ENCODE measurements around the gene SLC13A4. TPM values are rescaled to one million over a fixed set of nuclear protein-coding genes. Genes with fewer than 3 reads are reported as not detected.

Gene SLC13A4
- total and polyA plus RNA-seq, 2 donors (not counting 3 experiments of a cell fraction or from before 2014, with no cell fraction given) = not detected

- H3K9me1 ChIP-seq (replicated peaks; ENCODE audit: control insufficient read depth, extremely low read depth, insufficient read depth, low read length) = no peaks in the 10 kb centered on the region
- H3K9ac ChIP-seq (replicated peaks; ENCODE audit: extremely low read depth, insufficient read depth, low read length) = no peak overlapping the region
- H4K20me1 ChIP-seq (replicated peaks; ENCODE audit: control insufficient read depth, extremely low read depth, insufficient read depth, low read length) = no peaks in the 10 kb centered on the region
- TF ChIP-seq GATA2 (IDR thresholded peaks at IDR 0.05; ENCODE audit: insufficient read depth, insufficient read length, low read depth, low read length) = no peak
- TF ChIP-seq EZH2 (IDR thresholded peaks at IDR 0.05; ENCODE audit: borderline replicate concordance, low read depth, low read length, severe bottlenecking) = no peak
- TF ChIP-seq POLR2AphosphoS5 (IDR thresholded peaks at IDR 0.05; ENCODE audit: insufficient read depth, low read depth, low read length) = no peak
- TF ChIP-seq MYC (IDR thresholded peaks at IDR 0.05; ENCODE audit: low read depth, low read length) = no peak
- TF ChIP-seq JUN (IDR thresholded peaks at IDR 0.05; ENCODE audit: borderline replicate concordance, insufficient read depth, insufficient read length, low read depth) = no peak
- peaks cover 7% of the 10 kb centered on the region for H3K4me1 ChIP-seq (ENCODE audit: control insufficient read depth, extremely low read depth, insufficient read depth, low read length)
- intact Hi-C loops (cut with micrococcal nuclease) = no loop called here
- dilution Hi-C loops (cut with MboI; ENCODE audit: extremely low pct_ligation_motif_present, low sequenced_read_pairs) = no loop called here
- H3K79me2 ChIP-seq (ENCODE audit: control insufficient read depth, insufficient read depth, low read length) = no peaks in the 10 kb centered on the region
- POLR2A ChIA-PET = no interaction called here
- no peaks in the 10 kb centered on the region for H3K9me3 ChIP-seq (replicated peaks; ENCODE audit: control insufficient read depth, insufficient read depth, low read length)
- H2AFZ ChIP-seq (ENCODE audit: low read depth, low read length) = no peak overlapping the region
- no peak for FAIRE-seq
- no peak overlapping the region for H3K4me3 ChIP-seq (replicated peaks in 1 of 3; ENCODE audit: insufficient read depth in 1 of 3, low read depth in 1 of 3, low read length in 3 of 3)
- H3K36me3 ChIP-seq (ENCODE audit: control insufficient read depth in 2 of 2, extremely low read depth in 1 of 2, insufficient read depth in 2 of 2, low read length in 2 of 2) = no peaks in the 10 kb centered on the region
- no peak for DNase-seq (ENCODE audit: low read depth, low spot score)
- H3K27ac ChIP-seq (ENCODE audit: insufficient read depth, low read depth, low read length) = no peak overlapping the region
- CTCF ChIA-PET = interaction anchor here (2.7 kb wide), 1 partner anchor 8 kb away, joined by 8 read pairs; no protein-coding TSS in a partner anchor
- peaks cover 0 to 3% of the 10 kb centered on the region in 2 experiments for H3K27me3 ChIP-seq (ENCODE audit: control insufficient read depth in 2 of 2, insufficient read depth in 2 of 2, low read length in 2 of 2)
- H3K4me2 ChIP-seq (ENCODE audit: insufficient read depth, low read length) = no peak overlapping the region
- BruUV-seq (replicated peaks) = no TSS peak
Measured at GRCh38 chr7:135770139-135770710, 42.2 kb upstream of the SLC13A4 start.

- peaks cover 0 to 3% of the 10 kb centered on the region in 2 experiments for H3K27me3 ChIP-seq (ENCODE audit: control insufficient read depth in 2 of 2, insufficient read depth in 2 of 2, low read length in 2 of 2)
- intact Hi-C loops (cut with micrococcal nuclease) (no loop called here), dilution Hi-C loops (cut with MboI; ENCODE audit: extremely low pct_ligation_motif_present, low sequenced_read_pairs) (no loop called here)
- H3K4me2 ChIP-seq (ENCODE audit: insufficient read depth, low read length) = no peak overlapping the region
- FAIRE-seq = no peak
- no peak overlapping the region for H3K4me3 ChIP-seq (replicated peaks in 1 of 3; ENCODE audit: insufficient read depth in 1 of 3, low read depth in 1 of 3, low read length in 3 of 3)
- peaks cover 5% of the 10 kb centered on the region for H3K4me1 ChIP-seq (ENCODE audit: control insufficient read depth, extremely low read depth, insufficient read depth, low read length)
- no peak overlapping the region for H3K9ac ChIP-seq (replicated peaks; ENCODE audit: extremely low read depth, insufficient read depth, low read length)
- POLR2A ChIA-PET = no interaction called here
- no peaks in the 10 kb centered on the region for H3K9me3 ChIP-seq (replicated peaks; ENCODE audit: control insufficient read depth, insufficient read depth, low read length)
- BruUV-seq (replicated peaks) = no TSS peak
- H3K27ac ChIP-seq (ENCODE audit: insufficient read depth, low read depth, low read length) = no peak overlapping the region
- H2AFZ ChIP-seq (ENCODE audit: low read depth, low read length) = no peak overlapping the region
- H4K20me1 ChIP-seq (replicated peaks; ENCODE audit: control insufficient read depth, extremely low read depth, insufficient read depth, low read length) = no peaks in the 10 kb centered on the region
- H3K9me1 ChIP-seq (replicated peaks; ENCODE audit: control insufficient read depth, extremely low read depth, insufficient read depth, low read length) = no peaks in the 10 kb centered on the region
- H3K79me2 ChIP-seq (ENCODE audit: control insufficient read depth, insufficient read depth, low read length) = no peaks in the 10 kb centered on the region
- no peak for DNase-seq (ENCODE audit: low read depth, low spot score)
- no peak for TF ChIP-seq GATA2 (IDR thresholded peaks at IDR 0.05; ENCODE audit: insufficient read depth, insufficient read length, low read depth, low read length)
- no peak for TF ChIP-seq EZH2 (IDR thresholded peaks at IDR 0.05; ENCODE audit: borderline replicate concordance, low read depth, low read length, severe bottlenecking)
- no peak for TF ChIP-seq MYC (IDR thresholded peaks at IDR 0.05; ENCODE audit: low read depth, low read length)
- TF ChIP-seq MAX (IDR thresholded peaks at IDR 0.05; ENCODE audit: insufficient read depth, insufficient read length) = no peak
- no peak for TF ChIP-seq FOS (IDR thresholded peaks at IDR 0.05; ENCODE audit: borderline replicate concordance, insufficient read depth, low read length)
- H3K36me3 ChIP-seq (ENCODE audit: control insufficient read depth in 2 of 2, extremely low read depth in 1 of 2, insufficient read depth in 2 of 2, low read length in 2 of 2) = no peaks in the 10 kb centered on the region
- CTCF ChIA-PET = no interaction called here
Measured at GRCh38 chr7:135769005-135769802, 41.2 kb upstream of the SLC13A4 start.
